A673 (cell line): ENCODE measurements around the gene ITSN1.

Experiments used
- CTCF ChIP-seq: fragments of 300-800, 200-600 bp; sonication (generic); conservative IDR thresholded peaks from 2 replicates; pipeline ENCODE4 v1.5.1; 2017; ENCODE audit warnings: low read depth, mild to moderate bottlenecking, antibody characterized with exemption, low read length, moderate library complexity, mixed read lengths
- EZH2 ChIP-seq: fragments of 200-600 bp; sonication (generic); IDR thresholded peaks from 2 replicates; pipeline ENCODE4 v1.6.1; 2017; ENCODE audit warnings: borderline replicate concordance, low read depth, mild to moderate bottlenecking, mixed read lengths, antibody characterized with exemption, low read length; ENCODE audit not compliant: poor library complexity, severe bottlenecking

GRCh38 chr21:33915368-33916199 is 273.3 kb downstream of the ITSN1 start, which contains the start of gene ATP5PO:
- TF ChIP-seq CTCF (no peak), EZH2 (no peak)
